GM06990 (cell line): ENCODE results near the gene SLC28A1.

Experiments
- DNase-seq: peaks from one replicate; pipeline ENCODE4 v3.0.0-alpha.2; 2011; ENCODE audit not compliant: insufficient read length; ENCODE audit errors: extremely low read depth
- H3K27me3 ChIP-seq: replicated peaks from 2 replicates; pipeline ENCODE4 v1.6.0; 2011; ENCODE audit warnings: low read length; ENCODE audit not compliant: control insufficient read depth, insufficient read depth
- H3K36me3 ChIP-seq: 2 replicates; pipeline ENCODE4 v1.5.1; 2011; ENCODE audit warnings: low read length; ENCODE audit not compliant: control insufficient read depth, insufficient read depth
- H3K4me3 ChIP-seq: replicated peaks from 2 replicates; pipeline ENCODE4 v1.5.1; 2011; ENCODE audit warnings: low read depth, mild to moderate bottlenecking, control low read depth, low read length
- TF ChIP-seq, protein P1 (sequence below): IDR thresholded peaks from 2 replicates; pipeline ENCODE4 v1.5.1; 2011; ENCODE audit warnings: low read length, control low read depth, mild to moderate bottlenecking, inconsistent platforms; ENCODE audit not compliant: insufficient read depth, poor library complexity, severe bottlenecking

Gene SLC28A1

DNA sequence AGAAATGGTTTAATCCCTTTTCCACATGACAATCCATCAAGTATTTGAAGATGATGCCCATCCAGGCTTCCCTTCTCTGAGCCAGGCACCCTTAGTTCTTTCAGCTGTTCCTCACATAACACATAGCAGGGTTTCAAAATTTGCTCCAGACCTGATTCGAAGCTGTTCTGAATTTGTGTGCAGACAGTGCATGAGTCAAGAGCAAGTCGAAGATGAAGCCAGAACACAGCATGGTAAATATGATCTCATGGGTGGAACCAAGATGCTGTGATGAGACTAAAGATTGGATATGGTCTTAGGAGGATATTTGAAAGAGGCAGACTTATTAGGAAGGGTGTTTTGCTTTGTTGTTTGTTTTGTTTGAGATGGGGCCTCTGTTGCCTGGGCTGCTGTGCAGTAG, 64.6 kb downstream of the SLC28A1 start:
- Histone ChIP-seq H3K4me3 (no peak overlapping the region), H3K27me3 (no peaks in the 10 kb centered on the region; the same call in 1 of the 2 replicates), H3K36me3 (no peaks in the 10 kb centered on the region)
- TF ChIP-seq, protein P1, sequence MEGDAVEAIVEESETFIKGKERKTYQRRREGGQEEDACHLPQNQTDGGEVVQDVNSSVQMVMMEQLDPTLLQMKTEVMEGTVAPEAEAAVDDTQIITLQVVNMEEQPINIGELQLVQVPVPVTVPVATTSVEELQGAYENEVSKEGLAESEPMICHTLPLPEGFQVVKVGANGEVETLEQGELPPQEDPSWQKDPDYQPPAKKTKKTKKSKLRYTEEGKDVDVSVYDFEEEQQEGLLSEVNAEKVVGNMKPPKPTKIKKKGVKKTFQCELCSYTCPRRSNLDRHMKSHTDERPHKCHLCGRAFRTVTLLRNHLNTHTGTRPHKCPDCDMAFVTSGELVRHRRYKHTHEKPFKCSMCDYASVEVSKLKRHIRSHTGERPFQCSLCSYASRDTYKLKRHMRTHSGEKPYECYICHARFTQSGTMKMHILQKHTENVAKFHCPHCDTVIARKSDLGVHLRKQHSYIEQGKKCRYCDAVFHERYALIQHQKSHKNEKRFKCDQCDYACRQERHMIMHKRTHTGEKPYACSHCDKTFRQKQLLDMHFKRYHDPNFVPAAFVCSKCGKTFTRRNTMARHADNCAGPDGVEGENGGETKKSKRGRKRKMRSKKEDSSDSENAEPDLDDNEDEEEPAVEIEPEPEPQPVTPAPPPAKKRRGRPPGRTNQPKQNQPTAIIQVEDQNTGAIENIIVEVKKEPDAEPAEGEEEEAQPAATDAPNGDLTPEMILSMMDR = no peak
- DNase-seq = no peak

- no peak for DNase-seq
- H3K27me3 ChIP-seq = no peaks in the 10 kb centered on the region; the same call in 1 of the 2 replicates
- TF ChIP-seq, protein P1 = no peak
- H3K36me3 ChIP-seq = no peaks in the 10 kb centered on the region
- no peak overlapping the region for H3K4me3 ChIP-seq
These were observed 65.5 kb downstream of the SLC28A1 start for GRCh38 chr15:84949845-84950569.

GRCh38 chr15:84950570-84951111, 66.2 kb downstream of the SLC28A1 start:
- Histone ChIP-seq H3K4me3 (no peak overlapping the region), H3K27me3 (no peaks in the 10 kb centered on the region; the same call in 1 of the 2 replicates), H3K36me3 (no peaks in the 10 kb centered on the region)
- no peak for DNase-seq
- TF ChIP-seq, protein P1 = no peak

- no peak for DNase-seq
- Histone ChIP-seq H3K36me3 (no peaks in the 10 kb centered on the region), H3K4me3 (no peak overlapping the region), H3K27me3 (no peaks in the 10 kb centered on the region; the same call in 1 of the 2 replicates)
- TF ChIP-seq, protein P1 = no peak
These were observed 67.3 kb downstream of the SLC28A1 start for GRCh38 chr15:84951736-84952135.

DNA sequence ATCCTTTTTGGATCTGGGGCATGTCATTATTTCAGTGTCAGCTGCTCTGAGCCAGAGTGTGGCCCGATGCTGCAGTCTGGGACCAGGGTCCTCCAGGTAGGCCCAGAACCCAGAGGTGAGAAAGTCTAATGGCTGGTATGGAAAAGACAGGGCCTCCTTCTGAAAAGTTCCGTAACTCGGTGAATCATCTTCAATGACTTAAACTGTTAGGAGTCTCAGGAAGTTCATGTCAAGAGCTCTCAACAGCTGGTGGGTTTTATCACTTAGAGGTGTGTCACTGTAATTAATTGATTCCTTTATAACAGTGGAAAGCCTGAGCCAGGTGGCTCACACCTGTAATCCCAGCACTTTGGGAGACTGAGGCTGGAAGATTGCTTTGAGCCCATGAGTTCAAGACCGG, 68.7 kb downstream of the SLC28A1 start:
- H3K27me3 ChIP-seq = no peaks in the 10 kb centered on the region; the same call in 1 of the 2 replicates
- TF ChIP-seq, protein P1 = no peak
- H3K36me3 ChIP-seq = no peaks in the 10 kb centered on the region
- no peak for DNase-seq
- H3K4me3 ChIP-seq = no peak overlapping the region
